D721Med (cell line): ENCODE measurements around the gene PPP2R1B.

Source experiments
- DNase-seq: peaks from one replicate; pipeline ENCODE4 v3.0.0; 2011; ENCODE audit warnings: low spot score; ENCODE audit not compliant: insufficient read length
- FAIRE-seq: peaks from 2 replicates; lab custom pipeline; 2011; peaks lifted over from hg19 to GRCh38; lab: Jason Lieb, UNC
- CTCF ChIP-seq: IDR thresholded peaks from 2 replicates; pipeline ENCODE4 v1.5.1; 2012; ENCODE audit warnings: mild to moderate bottlenecking, control low read depth; ENCODE audit not compliant: insufficient read depth; ENCODE audit errors: missing control alignments

Gene PPP2R1B

GRCh38 chr11:111795334-111795985, 29.3 kb upstream of the PPP2R1B start:
- no peak for FAIRE-seq
- TF ChIP-seq CTCF: no peak
- no peak for DNase-seq

- FAIRE-seq (no peak), DNase-seq (no peak)
- no peak for TF ChIP-seq CTCF
Measured at GRCh38 chr11:111793863-111794262, 27.7 kb upstream of the PPP2R1B start.

GRCh38 chr11:111792955-111793500, 26.8 kb upstream of the PPP2R1B start:
- no peak for FAIRE-seq
- no peak for DNase-seq
- TF ChIP-seq CTCF: no peak

- no peak for TF ChIP-seq CTCF
- no peak for FAIRE-seq
Measured at GRCh38 chr11:111792314-111792713, 26.1 kb upstream of the PPP2R1B start.

GRCh38 chr11:111788464-111788863, 22.3 kb upstream of the PPP2R1B start:
- DNase-seq (no peak), FAIRE-seq (no peak)

More at GRCh38 chr11:111792314-111792713, 26.1 kb upstream of the PPP2R1B start:
- no peak for DNase-seq

GRCh38 chr11:111788051-111788450, 21.9 kb upstream of the PPP2R1B start:
- TF ChIP-seq CTCF: no peak
- no peak for FAIRE-seq
- no peak for DNase-seq

More at GRCh38 chr11:111788464-111788863, 22.3 kb upstream of the PPP2R1B start:
- no peak for TF ChIP-seq CTCF

GRCh38 chr11:111785886-111786412, 19.8 kb upstream of the PPP2R1B start:
- no peak for TF ChIP-seq CTCF
- DNase-seq (no peak), FAIRE-seq (no peak)
